Cerebellar cortex (tissue), 1 donor: ENCODE results near the gene CFAP77.
A peak's percentile ranks its signal among the peaks of the same experiment; 100 is the strongest.

Source experiments
- DNase-seq: peaks from one replicate; pipeline ENCODE4 v3.0.0-alpha.2; 2015; ENCODE audit warnings: low spot score

CFAP77 gene

GRCh38 chr9:132597073-132597775 lies 187.2 kb downstream of the CFAP77 start:
- peak; percentile 52 for DNase-seq

DNA sequence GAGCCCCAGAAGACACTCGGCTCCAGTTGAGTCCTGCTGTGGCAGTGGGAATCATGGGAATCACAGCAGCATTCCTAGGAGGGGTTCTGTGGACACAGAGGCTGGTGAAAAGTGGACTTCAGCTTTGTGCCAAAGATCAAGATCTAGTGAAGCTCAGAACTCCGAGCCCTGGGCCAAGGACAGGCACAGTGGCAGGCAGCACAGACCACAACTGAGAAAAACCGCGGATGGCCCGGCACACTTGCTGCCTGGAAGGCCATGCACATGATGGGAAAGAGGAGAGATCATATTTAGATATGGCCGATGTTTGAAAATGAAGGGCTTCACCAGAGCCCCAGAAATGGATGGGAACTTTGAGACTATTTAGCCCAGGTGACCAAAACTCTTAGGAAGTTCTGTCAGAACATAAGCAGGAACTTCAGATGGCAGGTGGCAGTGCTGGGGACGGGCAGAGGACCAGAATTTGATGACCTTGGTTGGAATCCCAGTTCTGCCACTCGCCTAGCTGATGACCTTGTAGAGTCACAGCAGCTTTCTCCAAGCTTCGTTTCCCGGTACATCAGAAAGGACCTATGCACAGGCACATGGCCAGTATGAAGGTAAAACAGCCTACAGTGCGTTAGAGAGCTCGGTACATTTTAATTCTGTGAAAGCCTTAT lies 190.4 kb downstream of the CFAP77 start:
- no peak for DNase-seq

- no peak for DNase-seq
Observed at GRCh38 chr9:132602207-132602606, 192.2 kb downstream of the CFAP77 start.

DNA sequence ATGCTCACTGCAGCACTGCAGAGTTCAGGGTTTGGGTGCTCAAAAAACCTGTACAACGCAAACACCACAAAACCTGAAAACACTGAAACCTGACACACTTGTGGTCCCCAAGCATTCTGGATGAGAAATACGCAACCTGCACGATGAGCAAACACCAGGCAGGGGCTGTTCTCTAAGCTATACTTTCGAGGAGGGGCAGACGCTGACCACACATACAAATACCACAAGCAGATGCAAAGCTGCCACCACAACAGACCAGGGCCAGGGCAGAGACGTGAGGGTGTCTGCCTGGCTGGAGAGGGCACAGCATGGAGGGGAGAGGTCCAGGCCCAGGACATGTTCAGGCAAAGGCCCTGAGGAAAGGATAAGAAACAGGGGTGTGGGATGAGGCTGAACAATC lies 195.4 kb downstream of the CFAP77 start:
- DNase-seq, result no peak

DNA sequence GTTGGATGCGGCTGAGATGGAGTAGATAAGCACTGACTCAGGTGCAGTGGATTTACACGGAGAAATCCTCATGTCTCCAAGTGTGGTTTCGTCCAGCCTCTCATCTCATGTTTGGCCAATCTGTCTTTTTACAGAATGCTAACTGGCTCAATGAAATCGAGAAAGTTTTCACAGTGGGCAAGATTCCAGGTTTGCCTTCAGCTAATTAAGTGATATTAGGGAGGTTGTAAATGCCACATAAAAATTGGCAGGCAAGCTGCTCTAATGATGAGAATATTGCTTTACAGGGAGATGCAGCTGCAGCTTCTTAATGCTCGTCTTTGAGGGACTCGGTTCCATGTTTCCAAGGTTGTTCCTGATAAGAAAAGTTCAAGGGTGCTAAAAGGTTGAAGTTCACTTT lies 196.1 kb downstream of the CFAP77 start:
- DNase-seq, result no peak

DNA sequence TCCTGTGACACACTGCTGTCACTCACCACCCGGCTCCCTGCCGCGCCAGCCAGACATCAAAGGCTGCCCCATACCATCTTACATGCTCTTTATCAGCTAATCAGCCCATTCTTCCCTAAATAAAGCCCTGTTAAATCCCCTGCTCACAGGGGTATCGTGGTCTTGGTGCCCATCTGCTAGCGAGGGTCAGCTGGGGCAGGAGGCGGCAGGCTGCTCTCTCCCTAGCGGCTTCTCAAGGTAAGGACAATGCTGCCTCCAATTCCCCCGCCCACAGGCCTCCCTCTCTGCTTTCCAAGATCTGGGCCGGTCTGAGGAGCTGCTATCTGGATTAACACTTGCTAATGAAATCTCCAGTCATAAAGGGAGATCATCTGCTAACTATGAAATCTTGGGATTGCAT lies 199.2 kb downstream of the CFAP77 start:
- no peak for DNase-seq

DNA sequence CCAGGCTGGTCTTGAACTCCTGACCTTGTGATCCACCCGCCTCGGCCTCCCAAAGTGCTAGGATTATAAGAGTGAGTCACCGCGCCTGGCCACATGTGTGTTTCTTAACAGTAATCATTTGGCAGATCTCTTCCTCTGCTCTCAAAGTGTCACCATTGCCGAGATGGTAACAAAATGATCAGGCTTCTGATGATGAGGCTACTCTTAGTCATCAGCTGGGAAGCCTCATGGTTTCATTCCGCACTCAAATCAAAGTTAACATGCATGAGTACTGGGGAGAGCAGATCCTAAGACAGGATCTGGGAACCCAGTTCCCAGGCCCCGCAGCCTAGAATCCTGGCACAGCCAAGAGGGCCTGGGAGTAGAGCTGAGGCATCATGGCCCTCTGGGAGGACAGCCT lies 199.8 kb downstream of the CFAP77 start:
- no peak for DNase-seq

- no peak for DNase-seq
Observed at GRCh38 chr9:132610661-132611060, 200.7 kb downstream of the CFAP77 start.

DNA sequence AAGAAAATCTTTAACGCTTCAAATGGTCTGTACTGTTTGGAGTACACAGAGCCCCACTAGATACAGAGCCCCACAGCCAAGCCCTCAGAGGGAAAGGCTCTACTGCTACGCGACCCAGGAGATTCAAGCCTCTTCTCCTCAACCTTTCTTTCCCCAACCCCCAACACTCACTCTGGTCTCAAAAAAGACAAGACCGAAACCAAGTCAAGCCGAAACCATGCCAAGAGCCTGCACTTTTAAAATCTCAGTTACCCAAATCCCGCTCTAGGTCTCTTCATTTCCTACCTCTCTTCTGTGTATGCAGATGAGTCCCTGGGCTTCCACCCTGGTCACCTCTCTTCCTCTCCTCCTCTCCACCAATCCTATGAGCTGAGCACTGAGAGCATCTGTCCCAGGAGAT lies 204.3 kb downstream of the CFAP77 start:
- no peak for DNase-seq

GRCh38 chr9:132615774-132616173 lies 205.8 kb downstream of the CFAP77 start:
- no peak for DNase-seq

DNA sequence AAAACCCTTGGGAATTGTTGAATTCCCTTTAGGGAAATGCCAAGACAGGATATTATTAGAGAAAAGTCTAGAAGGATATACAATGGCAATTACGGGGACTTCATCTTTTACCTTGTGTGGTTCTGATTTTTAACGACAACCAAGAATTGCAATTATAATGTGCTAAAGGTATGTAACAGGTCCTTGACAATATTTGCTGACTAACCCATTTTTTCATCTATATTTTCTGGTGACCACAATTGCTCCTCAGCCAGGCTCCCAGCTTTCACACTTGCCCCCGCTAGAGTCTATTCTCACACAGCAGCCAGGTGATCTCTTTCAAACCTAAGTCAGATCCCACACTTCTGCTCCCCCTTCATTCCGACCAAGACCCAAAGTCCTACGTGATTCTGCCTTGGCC lies 206.7 kb downstream of the CFAP77 start:
- no peak for DNase-seq

- no peak for DNase-seq
Observed at GRCh38 chr9:132622159-132622558, 212.1 kb downstream of the CFAP77 start.
